Upper lobe of left lung (tissue), 6 donors: ENCODE data around the gene MOV10L1. TPM values are rescaled to one million over a fixed set of nuclear protein-coding genes. Genes with fewer than 3 reads are reported as not detected.

Experiments
- ATAC-seq, 2 donors: fragments of 200-7000 bp; cut with Tn5 transposase; one replicate each; pipeline ENCODE4 v1.9.1; 2022; ENCODE audit warnings: mild to moderate bottlenecking in 2 of 2, moderate library complexity in 2 of 2; ENCODE audit not compliant: low FRiP score in 2 of 2
- DNase-seq, 2 donors: peaks; one replicate each; pipeline ENCODE4 v3.0.0-alpha.2; 2019 to 2020
- H3K27ac ChIP-seq, 4 donors: fragments of 200-600 bp; sonication (generic); one replicate each; pipeline ENCODE4 v1.5.1; 2016 to 2019
- H3K27me3 ChIP-seq, 4 donors: fragments of 200-600 bp; sonication (generic); one replicate each; pipeline ENCODE4 v1.5.1; 2017 to 2019
- H3K36me3 ChIP-seq, 4 donors: fragments of 200-600 bp; sonication (generic); one replicate each; pipeline ENCODE4 v1.5.1; 2016 to 2019
- H3K4me1 ChIP-seq, 4 donors: fragments of 200-600 bp; sonication (generic); one replicate each; pipeline ENCODE4 v1.5.1; 2018 to 2019
- H3K4me3 ChIP-seq, 4 donors: fragments of 200-600 bp; sonication (generic); one replicate each; pipeline ENCODE4 v1.5.1; 2017 to 2019; ENCODE audit warnings: mild to moderate bottlenecking in 2 of 4, moderate library complexity in 1 of 4
- H3K9me3 ChIP-seq, 4 donors: fragments of 200-600 bp; sonication (generic); one replicate each; pipeline ENCODE4 v1.5.1; 2018 to 2019
- CTCF ChIP-seq, 6 experiments: fragments of 450-650 bp in 4 of 6; fragments of 200-600 bp in 2 of 6; sonication (generic) in 2 of 6; IDR thresholded peaks; one replicate each; pipeline ENCODE4 v1.5.1; 2016 to 2019; ENCODE audit warnings: antibody characterized with exemption in 6 of 6
- EP300 ChIP-seq, 4 donors: sonication (generic); formaldehyde crosslinking; IDR thresholded peaks; one replicate each; pipeline ENCODE4 v1.5.1; 2017; ENCODE audit warnings: antibody characterized with exemption in 4 of 4, control low read depth in 2 of 4
- POLR2A ChIP-seq, 4 donors: fragments of 450-650 bp; IDR thresholded peaks; one replicate each; pipeline ENCODE4 v1.5.1; 2016 to 2017; ENCODE audit warnings: antibody characterized with exemption in 4 of 4, mild to moderate bottlenecking in 2 of 4
- POLR2AphosphoS5 ChIP-seq, 2 donors: sonication (generic); formaldehyde crosslinking; IDR thresholded peaks; one replicate each; pipeline ENCODE4 v1.5.1; 2017; ENCODE audit warnings: antibody characterized with exemption in 2 of 2
- WGBS, 2 donors: methylation state at CpG; one replicate each; pipeline ENCODE4 v1.1.5; 2017 to 2018; 5-methylcytosine and 5-hydroxymethylcytosine counted together
- total RNA-seq, 6 donors: library from RNA; depleted of rRNA in 4 of 6; stranded (reverse); fragments of >200 nt in 4 of 6; gene quantifications; one replicate each; pipeline versions ENCODE4 v1.1.0 to v1.2.1, GENCODE V29; 2016 to 2021
- donor health status: DM: no; HTN: no; CAD: no; lungs with moderate emphysema.
- donor health status: DM: no; HTN: yes; CAD: no; lungs with severe emphysema.

The MOV10L1 gene
- total RNA-seq, 6 donors from 2014 or later = 0.47 to 3.1 (median 1.8) TPM; not detected in 1

GRCh38 chr22:50182176-50183081 lies 92.6 kb downstream of the MOV10L1 start:
- 73% methylated on average over 25 to 30 of the region's 31 CpGs for WGBS, 2 donors
- TF ChIP-seq CTCF (IDR thresholded peaks at IDR 0.05) (no peak), POLR2AphosphoS5 (IDR thresholded peaks at IDR 0.05) (no peak), POLR2A (IDR thresholded peaks at IDR 0.05) (no peak), EP300 (IDR thresholded peaks at IDR 0.05) (no peak)
- peak in 1 of 2 donors; percentile 20 for ATAC-seq
- DNase-seq = peak; percentile 78 to 83
- Histone ChIP-seq H3K4me3 (no peak overlapping the region), H3K4me1 (peaks cover 28 to 40% (median 37%) of the 10 kb centered on the region in 4 donors), H3K27me3 (no peaks in the 10 kb centered on the region), H3K36me3 (no peaks in the 10 kb centered on the region), H3K9me3 (no peaks in the 10 kb centered on the region), H3K27ac (peak overlapping the region in 1 of 4 donors; percentile 83)

GRCh38 chr22:50183141-50183971 lies 93.5 kb downstream of the MOV10L1 start:
- no peak for ATAC-seq
- TF ChIP-seq POLR2AphosphoS5 (IDR thresholded peaks at IDR 0.05) (no peak), POLR2A (IDR thresholded peaks at IDR 0.05) (no peak), EP300 (IDR thresholded peaks at IDR 0.05) (no peak), CTCF (IDR thresholded peaks at IDR 0.05) (no peak)
- Histone ChIP-seq H3K4me1 (peaks cover 29 to 46% (median 38%) of the 10 kb centered on the region in 4 donors), H3K9me3 (no peaks in the 10 kb centered on the region), H3K27ac (peak overlapping the region; percentile 40 to 89 (median 72)), H3K27me3 (no peaks in the 10 kb centered on the region), H3K36me3 (no peaks in the 10 kb centered on the region), H3K4me3 (no peak overlapping the region)
- 83 to 84% methylated on average over 10 to 19 of the region's 19 CpGs for WGBS, 2 donors
- peak in 1 of 2 donors; percentile 50 for DNase-seq

GRCh38 chr22:50184004-50184901 lies 94.4 kb downstream of the MOV10L1 start:
- peak; percentile 37 to 62 for ATAC-seq
- Histone ChIP-seq H3K27me3 (no peaks in the 10 kb centered on the region), H3K36me3 (no peaks in the 10 kb centered on the region), H3K4me3 (peak overlapping the region in 3 of 4 donors; percentile 73 to 95 (median 75)), H3K4me1 (peaks cover 36 to 54% (median 42%) of the 10 kb centered on the region in 4 donors), H3K27ac (peak overlapping the region; percentile 40 to 89 (median 72)), H3K9me3 (no peaks in the 10 kb centered on the region)
- 57 to 100% methylated on average over 1 to 16 of the region's 32 CpGs for WGBS, 2 donors
- peak; percentile 86 to 92 for DNase-seq
- TF ChIP-seq POLR2A (IDR thresholded peaks at IDR 0.05) (peak in 1 of 4 donors; percentile 39), CTCF (IDR thresholded peaks at IDR 0.05) (no peak)

- H3K4me1 ChIP-seq = peaks cover 43 to 61% (median 49%) of the 10 kb centered on the region in 4 donors
- no peaks in the 10 kb centered on the region for H3K9me3 ChIP-seq
- WGBS, 2 donors = 9% methylated on average over 11 of the region's 63 CpGs; no CpG with 5 or more reads in 1 of the 2 donors
- peak in 1 of 2 donors; percentile 89 for DNase-seq
- H3K27me3 ChIP-seq = no peaks in the 10 kb centered on the region
- H3K4me3 ChIP-seq = peak overlapping the region; percentile 27 to 95 (median 74)
- TF ChIP-seq EP300 (IDR thresholded peaks at IDR 0.05) (no peak), CTCF (IDR thresholded peaks at IDR 0.05) (no peak), POLR2AphosphoS5 (IDR thresholded peaks at IDR 0.05) (no peak), POLR2A (IDR thresholded peaks at IDR 0.05) (no peak)
- peak in 1 of 2 donors; percentile 15 for ATAC-seq
- H3K36me3 ChIP-seq = no peaks in the 10 kb centered on the region
- H3K27ac ChIP-seq = peak overlapping the region in 3 of 4 donors; percentile 61 to 89 (median 83)
Observed at GRCh38 chr22:50184902-50185374, 95.1 kb downstream of the MOV10L1 start.
